ENCODE data around the gene ADGRG6.
A peak's percentile ranks its signal among the peaks of the same experiment; 100 is the strongest.

The ADGRG6 gene

DNA sequence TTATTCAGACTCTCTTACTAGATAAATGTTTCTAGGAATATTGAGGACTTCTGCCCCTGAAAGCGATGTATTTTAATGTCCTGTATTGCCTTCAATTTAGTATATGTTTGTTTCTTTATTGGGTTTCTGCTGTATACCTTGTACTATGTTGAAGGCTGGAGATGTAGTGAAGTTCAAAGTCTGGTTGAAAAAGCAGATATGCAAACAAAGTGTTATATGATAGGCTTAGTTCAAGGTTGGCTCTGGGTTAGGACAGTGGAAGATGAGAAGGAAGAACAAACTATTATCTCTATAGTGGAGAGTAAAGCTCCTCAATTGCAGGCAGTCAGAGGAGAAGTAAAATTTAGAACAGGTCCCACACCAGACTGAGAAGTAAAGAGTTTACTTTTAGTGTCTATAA lies 36.3 kb upstream of the ADGRG6 start:
- TF ChIP-seq, protein P1, sequence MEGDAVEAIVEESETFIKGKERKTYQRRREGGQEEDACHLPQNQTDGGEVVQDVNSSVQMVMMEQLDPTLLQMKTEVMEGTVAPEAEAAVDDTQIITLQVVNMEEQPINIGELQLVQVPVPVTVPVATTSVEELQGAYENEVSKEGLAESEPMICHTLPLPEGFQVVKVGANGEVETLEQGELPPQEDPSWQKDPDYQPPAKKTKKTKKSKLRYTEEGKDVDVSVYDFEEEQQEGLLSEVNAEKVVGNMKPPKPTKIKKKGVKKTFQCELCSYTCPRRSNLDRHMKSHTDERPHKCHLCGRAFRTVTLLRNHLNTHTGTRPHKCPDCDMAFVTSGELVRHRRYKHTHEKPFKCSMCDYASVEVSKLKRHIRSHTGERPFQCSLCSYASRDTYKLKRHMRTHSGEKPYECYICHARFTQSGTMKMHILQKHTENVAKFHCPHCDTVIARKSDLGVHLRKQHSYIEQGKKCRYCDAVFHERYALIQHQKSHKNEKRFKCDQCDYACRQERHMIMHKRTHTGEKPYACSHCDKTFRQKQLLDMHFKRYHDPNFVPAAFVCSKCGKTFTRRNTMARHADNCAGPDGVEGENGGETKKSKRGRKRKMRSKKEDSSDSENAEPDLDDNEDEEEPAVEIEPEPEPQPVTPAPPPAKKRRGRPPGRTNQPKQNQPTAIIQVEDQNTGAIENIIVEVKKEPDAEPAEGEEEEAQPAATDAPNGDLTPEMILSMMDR (IDR thresholded peaks at IDR 0.05; ENCODE audit: insufficient read depth, low read depth, low read length, missing control alignments) = no peak
- no peak overlapping the region for H3K4me3 ChIP-seq (ENCODE audit: low read length)
- no peak for DNase-seq (ENCODE audit: low read depth)

DNA sequence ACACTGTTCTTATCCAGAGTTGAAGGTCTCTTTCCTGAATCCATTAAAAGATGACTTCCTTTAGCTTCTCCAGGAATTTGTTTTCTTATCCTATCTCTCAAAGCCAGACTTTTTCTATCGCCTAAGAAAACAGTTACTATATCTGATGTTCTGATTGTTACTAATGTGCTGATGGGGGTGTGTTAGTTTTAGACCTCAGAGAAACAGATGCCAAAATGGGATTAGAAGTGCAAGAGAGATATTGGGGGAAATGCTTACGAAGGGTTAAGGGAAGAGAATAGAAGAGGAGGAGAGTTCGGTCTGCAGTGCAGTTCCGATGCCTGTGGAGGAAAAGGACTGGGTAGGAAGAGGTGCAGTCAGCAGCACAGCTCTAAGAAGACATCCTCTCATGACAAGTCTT lies 35.7 kb upstream of the ADGRG6 start:
- no peak overlapping the region for H3K4me3 ChIP-seq (ENCODE audit: low read length)
- no peak for DNase-seq (ENCODE audit: low read depth)
- TF ChIP-seq, protein P1 (IDR thresholded peaks at IDR 0.05; ENCODE audit: insufficient read depth, low read depth, low read length, missing control alignments) = no peak

DNA sequence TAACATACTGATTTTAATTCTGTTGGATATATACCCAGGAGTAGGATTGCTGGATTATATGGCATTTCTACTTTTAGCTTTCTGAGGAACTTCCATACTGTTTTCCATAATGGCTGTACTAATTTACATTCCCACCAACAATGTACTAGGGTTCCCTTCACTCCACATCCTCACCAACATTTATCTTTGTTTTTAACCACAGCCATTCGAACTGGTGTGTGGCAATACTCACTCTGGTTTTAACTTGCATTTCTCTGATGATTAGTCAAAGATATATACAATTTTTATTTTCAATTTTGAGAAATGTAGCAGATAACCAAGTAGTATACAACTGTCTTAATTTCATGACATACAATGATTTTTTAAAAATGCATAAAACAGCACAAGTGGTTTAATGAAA lies 30.3 kb upstream of the ADGRG6 start:
- H3K4me3 ChIP-seq (ENCODE audit: low read length) = no peak overlapping the region
- no peak for DNase-seq (ENCODE audit: low read depth)
- TF ChIP-seq, protein P1 (IDR thresholded peaks at IDR 0.05; ENCODE audit: insufficient read depth, low read depth, low read length, missing control alignments) = no peak

GRCh38 chr6:142274656-142275055 lies 27.2 kb upstream of the ADGRG6 start:
- no peak overlapping the region for H3K4me3 ChIP-seq (ENCODE audit: low read length)
- DNase-seq (ENCODE audit: low read depth) = no peak
- TF ChIP-seq, protein P1 (IDR thresholded peaks at IDR 0.05; ENCODE audit: insufficient read depth, low read depth, low read length, missing control alignments) = no peak

DNA sequence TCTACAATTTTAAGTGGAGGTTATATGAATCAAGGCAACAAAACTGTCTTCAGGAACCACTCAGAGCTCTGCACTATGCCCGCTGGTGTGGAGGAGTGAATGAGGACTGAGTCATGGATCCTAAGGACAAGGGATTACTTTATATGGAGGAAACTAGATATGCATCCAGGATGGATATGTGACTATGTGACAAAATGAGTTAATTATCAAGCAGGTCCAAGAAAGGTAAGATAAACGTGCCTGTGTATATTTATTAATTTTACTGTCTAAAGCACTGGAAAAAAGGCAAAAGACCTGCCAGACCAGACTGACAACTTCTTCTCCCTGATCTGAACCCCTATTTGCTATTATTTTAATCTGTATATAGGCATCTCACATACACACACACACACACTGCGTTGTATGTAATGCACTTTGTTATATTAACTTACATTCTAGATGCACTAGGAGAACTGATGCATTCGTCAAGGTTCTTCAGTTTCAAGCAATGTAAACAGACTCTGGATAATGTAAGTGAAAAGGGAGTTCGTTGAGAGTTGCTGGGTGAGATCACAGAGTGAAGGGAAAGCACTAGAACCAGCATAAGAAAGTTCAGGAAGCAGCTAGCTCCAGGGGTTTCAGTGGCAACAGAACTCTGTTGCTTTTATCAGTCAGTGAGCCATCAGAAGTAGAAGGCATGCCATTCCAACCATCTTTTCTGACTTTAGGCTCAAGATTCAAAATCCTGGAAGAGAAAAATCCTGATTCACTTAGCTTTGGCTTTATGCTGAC lies 26.4 kb upstream of the ADGRG6 start:
- TF ChIP-seq, protein P1 (IDR thresholded peaks at IDR 0.05; ENCODE audit: insufficient read depth, low read depth, low read length, missing control alignments) = no peak
- H3K4me3 ChIP-seq (ENCODE audit: low read length) = no peak overlapping the region
- peak; percentile 53 for DNase-seq (ENCODE audit: low read depth)

GRCh38 chr6:142276256-142276655 lies 25.6 kb upstream of the ADGRG6 start:
- no peak overlapping the region for H3K4me3 ChIP-seq (ENCODE audit: low read length)
- no peak for DNase-seq (ENCODE audit: low read depth)
- TF ChIP-seq, protein P1 (IDR thresholded peaks at IDR 0.05; ENCODE audit: insufficient read depth, low read depth, low read length, missing control alignments) = no peak
